ELF-1 (cell line): ENCODE results near the gene TTN.

Experiments used
- DNase-seq: peaks from one replicate; pipeline ENCODE4 v3.0.0-alpha.2; 2016; ENCODE audit warnings: low read depth, low spot score

TTN gene

DNA sequence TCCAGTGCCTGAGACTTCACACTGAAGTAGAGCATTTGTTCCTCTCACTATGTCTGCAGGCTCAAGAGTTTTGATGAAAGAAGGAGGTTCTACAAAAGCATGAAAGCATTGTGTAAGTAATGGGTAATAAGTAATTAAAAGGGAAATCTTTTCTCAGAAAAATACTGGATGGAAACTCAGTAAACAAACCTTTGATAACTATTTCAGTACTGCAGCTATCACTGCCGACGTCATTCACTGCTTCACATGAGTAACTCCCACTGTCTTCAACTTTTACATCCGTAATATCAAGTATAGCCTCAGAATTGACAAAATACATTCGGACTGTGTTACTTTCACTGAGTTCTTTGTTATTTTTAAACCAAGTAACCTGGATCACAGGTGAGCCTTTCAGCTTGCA is 72.7 kb downstream of the TTN start:
- no peak for DNase-seq

DNA sequence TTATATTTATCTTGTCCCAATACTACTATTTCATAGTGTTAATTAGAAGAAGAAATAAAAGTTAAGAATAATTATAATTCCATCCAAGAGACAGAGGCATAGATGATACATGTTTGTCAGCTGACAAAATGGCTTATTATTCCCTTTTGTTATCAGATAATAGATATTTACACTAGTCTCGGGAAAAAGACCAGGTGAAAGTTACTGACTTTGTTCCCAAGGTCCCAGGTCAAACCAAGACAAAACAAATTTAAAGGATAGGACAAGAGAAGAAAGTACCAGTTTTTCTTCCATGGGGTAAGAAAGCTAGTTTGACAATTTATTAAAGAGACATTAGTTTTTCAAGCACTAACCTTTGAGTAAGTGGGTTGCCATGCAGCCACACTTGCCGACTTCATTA is 73.2 kb downstream of the TTN start:
- no peak for DNase-seq

DNA sequence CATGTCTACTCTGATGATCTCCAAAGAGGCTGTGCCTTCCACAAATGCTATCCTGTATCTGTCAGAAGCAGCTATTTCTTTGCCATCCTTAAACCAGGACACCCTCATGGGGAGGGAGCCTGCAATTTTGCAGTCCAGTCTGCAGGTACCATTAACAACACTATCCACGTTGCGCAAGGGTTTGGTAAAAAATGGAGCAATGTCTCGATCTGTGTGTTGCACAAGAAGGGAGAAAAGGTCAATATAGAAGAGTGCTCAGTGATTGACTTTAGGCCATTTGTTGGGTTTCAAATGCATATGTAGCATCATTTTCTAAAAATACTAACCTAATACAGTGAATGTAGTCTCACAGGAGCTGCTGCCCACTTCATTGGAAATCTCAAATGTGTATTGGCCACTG is 74.3 kb downstream of the TTN start:
- no peak for DNase-seq

DNA sequence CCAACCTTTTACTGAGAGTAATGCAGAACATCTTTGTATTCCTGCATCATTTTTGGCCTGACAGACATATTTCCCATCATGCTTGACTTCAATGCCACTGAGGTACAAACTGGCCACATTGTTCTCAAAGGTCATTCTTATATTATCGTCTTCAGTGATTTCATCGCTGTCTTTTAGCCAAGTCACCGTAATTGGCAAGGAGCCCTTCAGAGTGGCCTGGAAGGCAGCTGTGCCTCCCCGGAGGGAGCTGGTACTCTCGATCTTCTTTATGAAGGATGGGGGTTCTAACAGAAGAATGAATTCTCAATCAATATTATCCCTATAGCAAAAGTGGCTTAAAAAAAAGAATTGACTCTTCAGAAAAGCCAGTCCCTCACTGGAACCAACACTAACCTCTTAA is 75.9 kb downstream of the TTN start:
- no peak for DNase-seq

DNA sequence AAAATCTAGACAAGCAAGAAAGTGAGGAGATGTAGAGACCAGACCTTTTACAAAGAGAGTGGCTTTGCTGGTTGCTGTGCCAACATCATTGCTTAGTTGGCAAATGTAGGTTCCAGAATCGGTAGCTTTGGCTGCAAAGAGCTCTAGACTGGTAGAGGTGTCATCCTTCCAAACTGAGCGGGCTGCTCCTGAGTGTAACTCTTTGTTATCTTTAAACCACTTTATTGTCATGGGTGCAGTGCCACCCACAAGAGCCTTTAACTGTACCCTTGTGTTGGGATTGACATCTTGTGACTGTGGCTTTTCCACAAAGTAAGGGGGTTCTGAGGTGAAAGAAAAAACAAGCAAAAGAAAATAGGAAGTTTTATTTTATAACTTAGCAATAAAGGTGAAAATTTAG is 77.2 kb downstream of the TTN start:
- no peak for DNase-seq

DNA sequence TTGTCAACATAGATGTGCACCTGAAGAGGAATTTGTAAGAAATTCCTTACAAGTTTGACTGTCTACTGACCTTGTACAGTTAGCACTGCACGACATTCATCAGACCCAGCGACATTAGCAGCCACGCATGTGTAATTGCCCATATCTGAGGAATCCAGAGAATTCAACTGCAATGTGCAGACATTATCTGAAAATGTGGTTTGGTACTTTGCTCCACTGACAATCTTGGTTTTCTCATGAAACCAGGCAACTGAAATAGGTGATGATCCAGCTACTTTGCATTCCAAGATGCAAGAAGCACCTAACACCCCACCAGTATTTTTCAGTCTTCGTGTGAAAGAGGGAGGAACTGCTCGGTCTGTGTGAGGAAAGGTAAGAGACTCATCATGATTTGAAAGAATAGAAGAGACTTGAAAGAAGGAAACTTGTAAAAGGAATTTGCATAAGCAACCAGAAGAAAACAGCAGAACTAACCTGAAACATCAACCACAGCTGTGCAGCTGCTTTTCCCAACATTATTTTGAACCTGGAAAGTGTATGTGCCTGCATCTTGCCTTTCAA is 83.4 kb downstream of the TTN start:
- no peak for DNase-seq

DNA sequence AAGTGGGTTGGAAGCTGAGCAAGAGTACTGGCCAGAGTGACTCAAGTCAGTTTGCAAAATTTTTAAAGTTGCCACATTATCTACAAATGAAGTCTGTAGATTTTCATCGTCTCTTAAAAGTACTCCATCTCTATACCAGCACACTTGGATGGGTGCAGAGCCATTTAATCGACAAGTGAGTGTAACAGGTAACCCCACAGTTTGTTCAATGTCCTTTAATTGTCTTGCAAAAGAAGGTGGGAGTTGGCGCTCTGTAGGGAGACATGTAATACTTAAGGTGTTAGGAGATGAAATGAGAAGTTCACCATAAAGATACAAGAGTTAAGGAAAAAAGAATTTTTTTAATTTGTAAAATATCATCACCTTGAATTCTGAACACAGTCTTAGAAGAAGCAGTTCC is 84.9 kb downstream of the TTN start:
- DNase-seq = no peak

DNA sequence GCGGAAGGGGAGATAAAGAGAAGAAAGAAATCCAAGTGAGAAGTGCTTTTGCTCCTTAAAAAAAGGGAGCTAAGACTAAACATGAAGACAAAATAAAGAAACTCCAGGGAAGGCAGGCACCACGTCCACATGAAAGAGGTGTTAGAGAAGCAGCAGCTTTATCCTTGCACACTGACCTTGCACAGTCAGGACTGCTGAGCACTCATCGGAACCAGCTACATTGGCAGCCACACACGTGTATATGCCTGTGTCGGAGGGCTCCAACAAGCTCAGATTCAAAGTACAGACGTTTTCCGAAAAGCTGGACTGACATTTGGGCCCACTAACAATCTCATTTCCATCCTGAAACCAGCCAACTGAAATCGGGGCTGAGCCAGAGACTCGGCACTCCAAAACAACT is 88.2 kb downstream of the TTN start:
- DNase-seq = no peak

DNA sequence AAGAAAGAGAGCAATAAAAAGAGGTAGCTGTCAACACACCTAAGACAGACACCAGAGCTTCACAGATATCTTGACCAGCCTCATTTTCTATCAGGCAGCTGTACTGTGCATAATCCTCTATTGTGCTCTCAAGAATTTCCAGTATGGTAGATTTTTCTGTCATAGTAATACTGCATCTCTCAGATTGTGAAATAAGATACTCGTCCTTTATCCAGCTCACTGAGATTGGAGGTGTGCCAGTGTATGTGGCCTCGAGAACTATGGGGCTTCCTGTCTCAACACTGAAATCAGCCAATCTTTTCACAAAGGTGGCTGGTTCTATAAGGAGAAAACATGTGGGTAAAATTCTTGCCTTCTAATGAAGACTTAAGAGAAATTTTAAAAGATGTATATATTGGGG is 88.9 kb downstream of the TTN start:
- DNase-seq = no peak

DNA sequence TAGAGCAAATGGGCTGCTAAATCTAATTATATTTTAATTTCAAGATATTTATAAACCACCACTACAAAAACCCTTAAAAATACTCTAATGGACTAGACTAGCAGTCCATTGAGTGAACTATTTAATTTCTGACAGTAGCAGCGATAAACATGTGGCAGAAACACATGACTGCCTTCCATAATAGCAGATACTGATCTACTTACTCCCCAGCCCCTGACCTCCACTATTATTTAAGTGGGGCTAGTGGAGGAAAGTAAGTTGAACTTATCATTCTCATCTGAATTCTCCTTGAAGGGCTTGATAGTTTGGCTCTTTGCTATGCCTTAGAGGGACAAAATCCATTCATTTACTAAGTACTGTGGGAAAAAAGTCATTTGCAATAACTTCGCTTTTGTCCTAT is 90.8 kb downstream of the TTN start:
- DNase-seq = no peak

DNA sequence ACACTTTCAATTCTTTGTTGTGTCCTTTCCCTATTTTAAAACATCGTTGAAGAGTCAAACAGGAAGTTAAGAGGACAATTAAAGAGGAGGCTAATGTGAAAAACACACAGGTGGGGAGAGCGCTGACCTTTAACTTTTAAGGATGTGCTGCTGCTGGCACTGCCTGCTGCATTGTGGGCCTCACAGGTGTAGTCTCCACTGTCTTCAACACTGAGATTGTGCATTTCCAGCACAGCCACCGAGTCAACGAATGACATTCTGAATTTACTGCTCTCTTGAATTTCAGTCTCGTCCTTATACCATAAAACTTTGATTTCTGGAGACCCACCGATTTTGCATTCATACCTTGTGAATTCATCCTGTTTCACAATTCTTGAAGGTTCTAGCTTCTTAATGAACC is 91.9 kb downstream of the TTN start:
- DNase-seq = no peak

DNA sequence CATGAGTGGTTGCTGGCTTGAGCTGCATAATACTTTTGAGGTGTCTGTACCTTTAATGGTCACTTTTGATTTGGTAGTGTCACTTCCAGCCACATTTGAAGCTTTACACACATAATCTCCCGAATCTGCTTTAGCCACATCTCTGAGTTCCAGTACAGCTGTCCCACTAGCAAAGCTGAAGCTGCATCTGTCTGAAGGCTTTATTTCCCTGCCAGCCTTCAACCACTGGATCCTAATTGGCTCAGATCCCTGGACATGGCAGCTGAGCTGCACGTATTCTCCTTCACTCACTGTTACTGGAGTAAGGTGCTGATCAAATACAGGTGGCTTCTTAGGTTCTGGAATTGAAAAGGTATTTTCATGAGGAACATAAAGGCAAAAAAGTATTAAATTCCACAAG is 99.7 kb downstream of the TTN start:
- no peak for DNase-seq

DNA sequence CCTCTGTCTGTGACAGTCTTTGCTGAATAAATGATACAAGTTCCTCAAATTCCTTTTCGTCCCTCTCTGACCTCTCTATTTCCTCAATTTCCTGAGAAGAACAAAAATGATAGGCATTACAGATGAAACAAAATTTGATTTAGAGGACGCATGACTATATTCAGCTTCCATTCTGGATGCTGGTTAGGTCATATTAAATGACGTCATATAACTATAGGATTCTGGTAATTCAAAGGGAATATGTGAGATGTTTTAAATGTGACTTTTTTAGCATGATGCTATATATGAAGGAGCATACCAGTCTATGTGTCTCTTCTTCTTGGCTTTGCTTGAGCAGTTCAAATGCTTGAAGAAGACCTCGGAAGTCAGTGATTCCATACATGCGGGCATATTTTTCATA is 102.3 kb downstream of the TTN start:
- no peak for DNase-seq

DNA sequence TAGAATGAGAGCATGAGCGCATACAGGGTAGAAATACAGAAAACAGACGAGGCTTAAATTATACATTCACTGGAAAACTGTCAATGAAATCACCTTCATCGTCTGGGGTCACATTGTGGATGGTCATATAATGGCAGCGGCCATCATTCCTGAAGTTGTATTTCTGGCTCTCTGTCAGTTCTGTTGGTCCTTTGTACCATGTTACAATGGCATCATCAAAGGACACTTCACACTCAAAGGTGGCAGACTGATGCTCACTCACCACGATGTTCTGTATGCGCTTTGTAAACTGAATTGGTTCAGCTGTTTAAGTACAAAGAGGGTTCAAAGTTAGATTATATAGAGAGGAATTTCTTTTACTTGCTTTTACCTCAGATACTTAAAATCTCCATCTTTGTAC is 104.9 kb downstream of the TTN start:
- no peak for DNase-seq

DNA sequence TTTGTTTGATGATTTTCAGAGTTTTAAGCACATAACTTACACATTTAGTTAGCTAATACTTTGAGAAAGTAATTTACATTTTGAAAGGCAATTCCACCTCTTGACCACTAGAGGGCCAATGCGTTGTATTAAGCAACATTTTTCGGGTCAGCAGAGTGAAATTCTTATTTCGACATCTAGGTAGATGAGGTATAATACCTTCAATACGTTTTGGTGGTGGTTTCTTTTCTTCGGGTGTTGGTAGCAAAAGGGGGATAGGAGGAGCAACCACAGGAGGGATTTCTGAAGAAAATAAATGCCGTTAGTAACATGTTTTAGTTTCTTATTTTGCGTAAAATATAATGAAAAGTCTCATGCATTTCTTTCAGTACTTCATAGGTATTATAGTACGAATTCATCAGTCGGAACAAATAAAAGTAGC is 106.3 kb downstream of the TTN start:
- no peak for DNase-seq

DNA sequence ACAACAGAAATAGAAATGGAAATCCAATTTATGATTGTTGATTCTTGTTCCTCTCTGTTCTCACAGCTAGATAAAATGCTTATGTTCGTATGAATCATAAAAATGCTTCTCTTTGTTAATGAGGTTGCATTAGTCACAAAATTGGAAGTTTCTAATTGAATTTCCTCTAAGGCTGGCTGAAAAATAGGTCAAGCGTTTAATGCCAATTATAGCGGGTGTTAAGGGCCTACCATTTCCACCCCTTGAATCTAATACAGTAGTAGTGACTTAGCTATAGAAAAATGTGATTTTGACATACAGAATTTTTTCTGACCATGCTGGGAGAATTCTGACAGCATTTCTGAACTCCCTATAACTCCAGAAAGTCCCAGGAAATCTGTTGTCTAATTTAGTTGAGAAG is 107.1 kb downstream of the TTN start:
- DNase-seq = no peak

DNA sequence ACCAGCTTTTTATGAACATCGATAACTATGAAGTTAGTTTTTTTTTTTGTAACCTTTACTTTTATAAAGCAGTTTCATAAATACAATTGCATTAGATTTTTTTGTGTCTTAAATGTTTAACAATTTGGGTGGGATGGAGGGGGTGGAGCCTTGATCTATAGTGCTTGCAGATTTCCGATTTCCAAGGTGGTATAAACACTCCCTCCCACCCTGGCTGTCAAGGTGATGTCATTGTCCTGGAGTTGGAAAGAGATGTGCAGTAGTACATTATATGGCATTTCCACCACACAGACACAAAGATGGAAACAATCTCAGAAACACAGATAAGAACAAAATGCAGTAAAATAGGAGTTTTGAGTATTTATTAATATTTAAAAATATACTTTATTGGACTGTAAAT is 114.4 kb downstream of the TTN start:
- no peak for DNase-seq

DNA sequence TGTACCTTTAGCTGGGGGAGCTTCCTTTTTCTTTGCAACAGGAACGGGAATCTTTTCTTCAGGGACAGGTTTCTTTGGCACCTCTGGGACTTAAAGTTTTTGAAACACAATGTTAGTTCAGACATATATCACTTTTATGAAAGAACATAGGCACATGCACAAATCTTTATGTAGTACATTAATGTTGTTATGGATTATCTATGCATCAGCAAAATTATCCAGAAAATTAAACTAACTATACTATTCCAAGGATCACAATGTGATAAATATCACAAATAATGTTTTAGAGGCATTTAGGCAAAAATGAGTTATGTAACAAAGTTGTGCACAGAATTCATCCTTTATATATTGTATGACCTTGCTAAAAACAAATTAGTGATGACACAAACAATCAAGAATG is 117.4 kb downstream of the TTN start:
- no peak for DNase-seq

DNA sequence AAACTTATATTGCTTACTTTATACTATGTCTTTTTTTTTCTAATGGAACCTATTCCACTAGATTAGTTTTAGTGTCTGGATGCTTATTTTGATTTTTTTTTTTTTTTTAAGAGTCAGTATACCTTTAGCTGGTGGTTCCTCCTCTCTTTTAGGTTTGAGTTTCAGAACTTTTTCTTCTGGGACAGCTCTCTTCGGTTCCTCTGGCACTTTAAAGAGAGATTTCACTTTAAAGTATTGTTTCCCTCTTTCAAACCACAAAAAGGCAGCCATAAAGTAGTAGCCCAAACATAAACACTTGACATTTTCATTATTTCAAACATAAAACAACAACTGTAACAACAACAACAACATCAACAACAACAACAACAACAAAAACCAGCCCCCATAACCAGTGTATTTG is 123.3 kb downstream of the TTN start:
- DNase-seq = no peak

DNA sequence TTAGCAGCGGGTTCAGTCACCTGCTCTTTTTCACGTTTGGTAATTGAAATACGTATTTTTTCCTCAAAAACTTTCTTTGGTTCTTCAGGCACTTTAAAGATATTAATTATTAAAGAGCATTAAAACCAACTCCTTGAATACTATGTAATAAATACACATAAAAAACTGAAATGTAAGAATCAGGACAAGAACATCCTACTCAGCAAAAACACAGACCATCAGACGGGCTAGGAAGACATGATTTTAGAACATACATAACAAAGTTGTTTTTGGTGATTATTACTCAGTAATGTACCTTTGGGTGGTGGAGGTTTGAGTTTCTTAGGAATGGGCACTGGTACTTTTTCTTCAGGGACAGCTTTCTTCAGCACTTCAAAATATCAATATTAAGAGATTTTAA is 126.1 kb downstream of the TTN start:
- no peak for DNase-seq

DNA sequence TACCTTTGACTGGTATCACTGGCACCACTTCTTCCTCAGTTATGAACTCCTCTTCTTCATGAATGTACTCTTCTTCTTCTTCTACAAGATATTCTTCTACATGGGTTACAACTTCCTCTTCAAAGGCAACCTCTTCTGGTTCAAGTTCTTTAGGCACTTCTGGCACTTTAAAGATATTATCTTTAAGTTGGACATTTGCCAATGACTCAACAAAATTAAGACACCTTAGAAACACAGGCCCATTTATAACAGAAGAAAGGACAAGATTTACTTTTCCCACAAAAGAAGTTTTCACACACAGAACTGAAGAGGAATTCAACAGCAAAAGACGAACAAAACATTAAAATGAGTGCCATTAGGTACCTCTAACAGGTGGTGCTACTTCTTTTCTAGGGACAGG is 127.3 kb downstream of the TTN start:
- no peak for DNase-seq

DNA sequence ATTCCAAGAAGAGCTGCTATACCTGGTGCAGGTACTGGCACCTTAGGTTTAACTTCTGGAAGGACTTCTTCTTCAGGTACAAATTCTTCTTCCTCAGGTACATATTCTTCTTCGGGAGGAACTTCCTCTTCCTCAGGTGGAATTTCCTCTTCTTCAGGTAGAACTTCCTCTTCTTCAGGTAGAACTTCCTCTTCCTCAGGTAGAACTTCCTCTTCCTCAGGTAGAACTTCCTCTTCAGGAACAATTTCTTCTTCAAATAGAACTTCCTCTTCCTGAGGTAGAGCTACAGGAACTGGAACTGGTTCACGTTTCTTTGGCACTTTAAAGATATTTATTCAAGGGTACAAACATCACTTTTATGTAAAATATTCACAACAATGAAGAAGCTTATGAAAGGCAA is 129.6 kb downstream of the TTN start:
- DNase-seq = no peak

DNA sequence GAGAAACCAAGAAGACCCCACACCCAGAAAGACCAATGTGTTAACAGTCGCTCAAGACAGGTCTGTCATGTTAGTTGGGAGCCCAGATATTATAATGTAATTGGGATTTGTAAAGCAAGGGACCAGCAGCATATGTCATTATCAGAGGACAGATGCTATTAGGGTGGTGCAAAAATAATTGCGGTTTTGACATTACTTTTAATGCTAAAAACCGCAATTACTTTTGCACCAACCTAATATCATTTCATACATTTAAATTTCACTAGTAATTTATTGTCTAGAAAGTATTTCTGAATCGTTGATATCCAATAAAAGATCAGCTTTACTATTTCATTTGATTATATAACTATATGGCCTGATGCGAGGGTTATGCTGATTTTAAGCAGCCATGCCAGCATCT is 131.2 kb downstream of the TTN start:
- DNase-seq = no peak

DNA sequence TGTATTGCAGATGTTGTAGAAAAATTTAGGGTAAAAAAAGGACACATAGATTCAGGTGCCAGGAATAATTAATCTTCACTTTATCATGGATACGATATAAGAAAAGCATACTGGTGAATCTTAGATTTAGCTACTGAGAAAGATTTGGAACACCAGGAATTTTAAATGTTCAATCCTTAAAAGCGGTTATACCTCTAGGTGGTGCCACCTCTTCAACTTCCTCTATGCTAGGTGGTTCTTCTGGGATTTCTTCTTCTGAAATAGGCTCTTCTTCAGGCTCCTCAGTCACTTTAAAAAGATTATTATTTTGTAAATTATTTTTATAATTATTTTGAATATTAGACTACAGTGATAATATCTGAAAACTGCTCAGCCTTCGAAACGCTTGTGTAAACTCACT is 133.1 kb downstream of the TTN start:
- DNase-seq = no peak

DNA sequence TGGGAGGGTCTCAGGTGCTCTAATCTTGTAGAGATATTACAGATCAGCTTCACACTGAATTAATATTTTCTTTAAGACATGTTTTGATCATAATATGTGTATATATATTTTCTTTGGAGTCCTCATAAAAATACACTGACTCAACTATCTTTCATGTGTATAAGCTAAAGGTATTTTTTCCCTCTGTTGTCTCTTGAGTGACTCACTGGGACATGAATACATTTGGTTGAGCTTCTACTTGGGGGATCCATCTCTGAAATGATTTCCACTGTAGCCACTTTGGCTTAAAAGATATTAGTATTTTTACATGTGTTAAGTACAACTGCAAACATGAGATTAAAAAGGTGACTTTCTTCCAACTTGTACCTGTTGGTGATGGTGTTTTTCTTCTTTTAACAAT is 140.8 kb downstream of the TTN start:
- DNase-seq = no peak
